Fibroblast of skin of left quadriceps (primary cell): ENCODE results near the gene MTFP1.
"Not testable (repeated sequence)": the region's sequence is repeated elsewhere in the genome, so short reads cannot be mapped to it uniquely, and the experiment has no call there.

Experiments used
- DNase-seq, 2 experiments: peaks; one replicate each; pipeline ENCODE4 v3.0.0-alpha.2; 2013; ENCODE audit warnings: low read depth in 2 of 2

Gene MTFP1

GRCh38 chr22:30425616-30426387 is at the start of gene MTFP1:
TSS of gene MTFP1 (plus strand) at chr22:30425768. CDS start at chr22:30425880, 112 bp downstream.
- DNase-seq = peak in 1 of 2 experiments; percentile 35

GRCh38 chr22:30380011-30380410 is 45.6 kb upstream of the MTFP1 start:
- DNase-seq = no peak

GRCh38 chr22:30381264-30381663 is 44.3 kb upstream of the MTFP1 start:
- no peak for DNase-seq

GRCh38 chr22:30382340-30382739 is 43.2 kb upstream of the MTFP1 start:
- no peak for DNase-seq

GRCh38 chr22:30383061-30383460 is 42.5 kb upstream of the MTFP1 start:
- no peak for DNase-seq

- no peak for DNase-seq
Measured at GRCh38 chr22:30385942-30386341, 39.6 kb upstream of the MTFP1 start.

GRCh38 chr22:30386608-30386959 is 39.0 kb upstream of the MTFP1 start:
- no peak for DNase-seq

GRCh38 chr22:30386960-30387827 is 38.4 kb upstream of the MTFP1 start, which contains the start of gene RNF215:
TSS of gene RNF215 (minus strand) at chr22:30387411. CDS start at chr22:30387313, 98 bp downstream.
- DNase-seq = peak; percentile 50 to 54

GRCh38 chr22:30390974-30391691 is 34.4 kb upstream of the MTFP1 start:
- peak in 1 of 2 experiments; percentile 15 for DNase-seq

- DNase-seq = no peak
Measured at GRCh38 chr22:30392661-30393321, 32.8 kb upstream of the MTFP1 start.

- DNase-seq = no peak
Measured at GRCh38 chr22:30393322-30393680, 32.3 kb upstream of the MTFP1 start.

GRCh38 chr22:30393885-30394284 is 31.7 kb upstream of the MTFP1 start:
- DNase-seq = no peak

GRCh38 chr22:30396871-30397655 is 28.5 kb upstream of the MTFP1 start, which contains the start of gene SEC14L2:
TSS of gene SEC14L2 (plus strand) at chr22:30397018. CDS start at chr22:30397117, 99 bp downstream.
- DNase-seq = peak in 1 of 2 experiments; percentile 15

- no peak for DNase-seq
Measured at GRCh38 chr22:30397656-30398635, 27.6 kb upstream of the MTFP1 start.

GRCh38 chr22:30398685-30399680 is 26.6 kb upstream of the MTFP1 start:
- no peak for DNase-seq

- DNase-seq = no peak
Measured at GRCh38 chr22:30399718-30400117, 25.9 kb upstream of the MTFP1 start.

GRCh38 chr22:30400159-30400558 is 25.4 kb upstream of the MTFP1 start:
- DNase-seq = no peak

- not testable (repeated sequence) for DNase-seq
Measured at GRCh38 chr22:30401024-30401423, 24.5 kb upstream of the MTFP1 start.
